IPS DF 4.7 (cell line): ENCODE measurements around the gene FAM177A1.
"Not testable (repeated sequence)": the region's sequence is repeated elsewhere in the genome, so short reads cannot be mapped to it uniquely, and the experiment has no call there.

Experiments
- DNase-seq: peaks from one replicate; pipeline ENCODE4 v3.0.0-alpha.2; 2013; ENCODE audit warnings: low spot score; ENCODE audit errors: extremely low read depth

The FAM177A1 gene, protein sequence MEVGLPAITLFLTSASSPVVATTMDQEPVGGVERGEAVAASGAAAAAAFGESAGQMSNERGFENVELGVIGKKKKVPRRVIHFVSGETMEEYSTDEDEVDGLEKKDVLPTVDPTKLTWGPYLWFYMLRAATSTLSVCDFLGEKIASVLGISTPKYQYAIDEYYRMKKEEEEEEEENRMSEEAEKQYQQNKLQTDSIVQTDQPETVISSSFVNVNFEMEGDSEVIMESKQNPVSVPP

GRCh38 chr14:35046048-35046750 is at the start of gene FAM177A1:
Gene FAM177A1 (plus strand): TSS chr14:35046272. CDS start chr14:35046464, 192 bp downstream.
- peak; percentile 64 for DNase-seq

- no peak for DNase-seq
Observed at GRCh38 chr14:34997762-34998161, 48.3 kb upstream of the FAM177A1 start.

DNA sequence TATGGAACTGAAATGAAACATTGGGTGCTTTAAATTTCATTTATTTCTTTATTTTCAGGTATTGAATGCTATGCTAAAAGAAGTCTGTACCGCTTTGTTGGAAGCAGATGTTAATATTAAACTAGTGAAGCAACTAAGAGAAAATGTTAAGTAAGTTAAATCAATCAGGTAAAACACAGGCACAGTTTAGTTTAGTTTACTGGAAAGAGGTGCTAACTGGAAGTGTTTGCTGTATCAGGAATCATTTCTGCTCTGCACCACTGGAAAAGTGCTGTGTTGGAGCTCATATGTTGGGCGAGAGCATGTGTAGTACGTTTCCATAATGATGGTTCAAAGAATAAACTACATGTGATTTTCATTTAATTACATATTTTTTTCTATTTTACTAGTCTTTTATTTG is 46.6 kb upstream of the FAM177A1 start:
- no peak for DNase-seq

- no peak for DNase-seq
Observed at GRCh38 chr14:35001621-35002020, 44.5 kb upstream of the FAM177A1 start.

DNA sequence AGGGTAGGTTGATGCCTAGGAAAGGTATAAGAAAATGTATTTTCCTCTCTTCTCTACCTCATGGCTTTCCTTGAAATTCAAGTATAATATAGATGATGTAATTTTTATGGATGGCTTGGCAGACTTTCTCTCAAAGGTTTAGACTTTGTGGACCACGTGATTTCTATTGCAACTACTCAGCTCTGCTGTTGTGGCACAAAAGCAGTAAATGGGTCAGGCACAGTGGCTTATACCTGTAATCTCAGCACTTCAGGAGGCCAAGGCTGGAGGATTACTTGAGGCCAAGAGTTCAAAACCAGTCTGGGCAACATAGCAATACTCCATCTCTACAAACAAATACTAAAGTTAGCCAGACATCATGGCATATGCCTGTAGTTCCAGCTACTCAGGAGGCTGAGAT is 41.2 kb upstream of the FAM177A1 start:
- DNase-seq: no peak

- no peak for DNase-seq
Observed at GRCh38 chr14:35016568-35016967, 29.5 kb upstream of the FAM177A1 start.

- no peak for DNase-seq
Observed at GRCh38 chr14:35020713-35021112, 25.4 kb upstream of the FAM177A1 start.

DNA sequence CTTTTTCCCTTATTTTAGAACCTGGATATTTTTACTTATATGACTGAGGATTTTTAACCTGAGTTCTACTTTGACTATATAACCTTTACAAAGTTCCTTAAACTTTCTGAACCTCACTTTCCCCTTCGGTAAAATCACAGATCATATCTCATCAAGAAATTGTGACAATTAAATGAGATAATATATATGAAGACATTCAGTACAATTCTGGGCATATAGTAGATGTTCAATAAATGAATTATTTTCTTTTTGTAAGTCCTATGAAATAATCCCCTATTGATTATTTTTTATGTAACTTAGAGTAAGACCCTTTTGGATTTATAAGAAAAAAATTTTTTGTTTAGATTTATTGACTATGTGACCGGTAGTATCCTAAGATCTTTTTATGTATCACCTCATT is 17.6 kb upstream of the FAM177A1 start:
- DNase-seq: no peak

- DNase-seq: no peak
Observed at GRCh38 chr14:35032562-35032961, 13.5 kb upstream of the FAM177A1 start.

GRCh38 chr14:35034440-35034833 is 11.6 kb upstream of the FAM177A1 start:
- no peak for DNase-seq

DNA sequence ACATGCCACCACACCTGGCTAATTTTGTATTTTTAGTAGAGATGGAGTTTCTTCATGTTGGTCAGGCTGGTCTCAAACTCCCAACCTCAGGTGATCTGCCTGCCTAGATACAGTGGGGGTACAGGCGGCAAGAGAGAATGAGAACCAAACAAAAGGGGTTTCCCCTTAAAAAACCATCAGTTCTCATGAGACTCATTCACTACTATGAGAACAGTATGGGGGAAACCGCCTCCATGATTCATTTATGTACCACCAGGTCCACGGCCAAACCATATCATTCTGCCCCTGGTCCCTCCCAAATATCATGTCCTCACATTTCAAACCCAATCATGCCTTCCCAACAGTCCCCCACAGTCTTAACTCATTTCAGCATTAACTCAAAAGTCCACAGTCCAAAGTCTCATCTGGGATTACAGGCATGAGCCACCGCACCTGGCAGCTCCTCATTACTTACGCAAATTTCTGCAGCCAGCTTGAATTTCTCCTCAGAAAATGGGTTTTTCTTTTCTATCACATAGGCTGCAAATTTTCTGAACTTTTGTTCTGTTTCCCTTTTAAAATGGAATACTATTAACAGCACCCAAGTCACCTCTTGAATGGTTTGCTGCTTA is 11.0 kb upstream of the FAM177A1 start:
- not testable (repeated sequence) for DNase-seq

GRCh38 chr14:35038312-35038711 is 7.8 kb upstream of the FAM177A1 start:
- DNase-seq: not testable (repeated sequence)

DNA sequence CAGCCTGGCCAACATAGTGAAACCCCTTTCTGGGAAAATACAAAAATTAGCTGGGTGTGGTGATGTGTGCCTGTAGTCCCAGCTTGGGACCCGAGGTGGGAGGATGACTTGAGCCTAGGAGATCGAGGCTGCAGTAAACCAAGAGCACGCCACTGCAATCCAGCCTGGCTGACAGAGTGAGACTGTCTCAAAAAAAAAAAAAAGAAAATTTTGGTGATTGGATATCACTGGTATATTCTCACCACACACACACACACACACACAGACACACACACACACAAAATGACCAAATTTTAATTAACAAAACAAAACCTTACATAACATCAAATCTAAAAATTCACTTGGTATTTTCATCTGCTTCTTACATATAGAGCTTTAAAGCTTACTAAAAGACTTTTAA is 3.4 kb upstream of the FAM177A1 start:
- DNase-seq: no peak

DNA sequence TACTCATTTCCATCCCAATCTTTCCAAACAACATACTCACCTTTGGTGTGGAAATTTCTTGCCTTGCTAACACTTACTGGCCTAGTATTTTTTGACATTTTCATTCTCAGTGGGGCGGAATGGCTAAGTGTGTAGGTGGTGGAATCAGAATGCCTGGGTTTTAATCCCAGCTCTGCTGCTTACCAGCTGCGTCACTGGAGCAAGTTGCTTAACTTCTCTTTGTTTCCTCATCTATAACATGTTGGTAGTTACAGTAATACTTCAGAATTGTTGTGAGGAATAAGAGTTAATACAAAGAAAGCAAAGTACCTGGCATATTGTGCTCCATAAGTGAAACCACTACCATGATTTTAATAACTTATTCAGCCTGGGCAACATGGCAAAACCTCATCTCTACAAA is 3.0 kb upstream of the FAM177A1 start:
- no peak for DNase-seq

DNA sequence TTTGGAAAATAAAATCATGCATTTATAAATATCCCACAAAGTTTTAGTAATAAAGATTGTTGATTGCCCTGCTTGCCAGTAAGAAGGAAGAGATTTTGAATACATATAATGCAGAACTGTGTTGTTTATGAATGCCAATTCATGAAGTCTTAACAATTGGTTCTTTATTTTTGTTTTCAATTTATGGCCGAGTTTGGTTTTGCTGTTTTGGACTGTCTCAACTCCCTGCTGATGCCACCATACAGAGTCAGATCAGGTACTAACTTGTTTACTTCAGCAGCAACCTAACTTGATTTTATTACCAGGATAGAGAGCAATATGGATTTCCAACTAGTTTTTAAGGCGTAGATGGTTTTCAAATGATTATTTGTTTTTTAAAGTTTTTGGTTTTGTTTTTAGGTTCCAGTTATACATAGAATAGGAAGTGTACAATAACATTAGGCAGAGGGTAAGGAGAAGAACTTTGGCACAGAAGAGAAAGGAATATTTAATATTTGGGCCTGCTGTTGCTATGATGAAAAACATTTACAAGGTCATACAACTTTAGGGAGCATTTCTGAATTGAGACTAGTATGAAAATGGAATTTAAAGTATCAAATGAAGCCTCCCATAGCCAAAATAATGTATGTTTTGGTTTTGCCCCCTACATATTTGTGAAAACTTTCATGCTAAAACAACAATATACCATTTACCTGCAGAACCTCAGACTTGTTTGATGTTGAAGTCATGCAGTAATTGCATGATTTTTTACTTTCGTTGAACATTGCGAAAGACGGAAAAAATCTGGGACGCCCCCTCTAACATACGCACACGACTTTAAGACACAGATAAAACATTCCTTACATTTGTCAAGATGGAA is 904 bp upstream of the FAM177A1 start:
- DNase-seq: no peak

DNA sequence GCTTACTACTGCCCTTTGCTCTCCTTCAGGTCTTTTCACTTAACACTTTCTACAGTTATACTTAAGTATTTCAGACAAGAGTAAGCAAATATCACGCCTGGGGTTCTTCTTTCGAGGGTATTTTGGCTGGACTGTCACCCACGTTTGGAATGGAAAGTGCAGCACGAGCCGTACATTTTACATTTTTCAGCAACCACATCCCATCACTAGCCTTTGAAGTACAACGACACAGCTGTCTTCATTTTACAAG is 349 bp upstream of the FAM177A1 start:
- no peak for DNase-seq

DNA sequence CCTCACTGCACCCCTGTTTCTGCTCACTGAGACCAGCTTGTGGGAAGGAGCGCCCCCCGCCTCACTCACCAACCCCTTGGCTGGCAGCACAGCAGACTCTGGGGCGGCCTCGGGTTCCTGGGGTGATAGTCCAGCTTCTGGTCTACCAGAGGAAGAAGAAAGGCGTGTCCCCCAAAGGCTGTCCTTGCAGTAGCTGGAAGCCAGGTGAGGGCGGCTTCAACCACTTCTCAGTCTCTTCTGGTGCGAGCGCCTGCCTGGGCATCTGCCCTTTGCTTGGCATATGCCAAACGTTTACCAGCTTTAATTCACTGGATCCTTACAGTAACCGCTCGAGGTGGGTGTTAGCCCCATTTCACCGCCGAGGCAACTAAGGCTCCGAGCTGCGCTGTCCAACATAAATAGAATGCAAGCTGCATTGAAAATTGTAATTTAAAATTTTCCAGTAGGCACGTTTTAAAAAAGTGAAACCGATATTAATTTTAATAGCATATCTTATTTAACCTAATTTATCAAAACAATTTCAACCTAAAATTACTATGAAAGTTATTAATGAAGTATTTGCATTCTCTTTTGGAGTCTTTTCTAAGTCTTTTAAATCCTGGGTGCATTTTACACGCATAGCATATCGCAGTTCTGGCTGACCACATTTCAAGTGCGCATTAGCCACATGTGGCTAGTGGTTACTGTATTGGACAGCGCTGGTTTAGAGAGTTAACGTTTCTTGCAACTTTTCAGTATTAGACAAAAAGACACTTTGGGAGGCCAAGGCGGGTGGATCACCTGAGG is 872 bp downstream of the FAM177A1 start:
- DNase-seq: no peak

DNA sequence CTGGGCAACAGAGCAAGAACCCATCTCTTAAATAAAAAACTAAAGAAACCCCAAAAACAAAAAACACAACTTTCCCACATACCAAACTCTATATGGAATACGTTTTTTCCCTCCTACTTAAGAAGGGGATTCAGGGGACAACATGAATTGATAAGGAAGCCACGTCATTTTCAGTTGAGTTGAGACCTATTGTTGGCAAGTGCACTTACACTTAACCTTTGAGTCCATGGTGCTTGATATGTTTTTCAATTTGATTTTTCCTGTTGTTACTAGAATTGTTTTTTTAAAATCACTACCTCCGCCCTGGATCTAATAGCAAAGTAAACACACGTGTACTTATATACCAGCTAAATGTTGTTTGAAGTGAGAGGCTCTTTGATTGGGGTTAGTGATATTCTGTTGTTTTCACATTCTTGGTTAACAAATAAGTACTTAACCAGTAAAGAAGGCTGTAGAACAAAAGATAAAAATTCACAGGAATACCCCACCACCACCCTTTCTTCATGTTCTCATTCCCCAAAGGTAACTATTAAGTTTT is 2.0 kb downstream of the FAM177A1 start:
- no peak for DNase-seq

GRCh38 chr14:35050652-35051051 is 4.6 kb downstream of the FAM177A1 start:
- DNase-seq: no peak

DNA sequence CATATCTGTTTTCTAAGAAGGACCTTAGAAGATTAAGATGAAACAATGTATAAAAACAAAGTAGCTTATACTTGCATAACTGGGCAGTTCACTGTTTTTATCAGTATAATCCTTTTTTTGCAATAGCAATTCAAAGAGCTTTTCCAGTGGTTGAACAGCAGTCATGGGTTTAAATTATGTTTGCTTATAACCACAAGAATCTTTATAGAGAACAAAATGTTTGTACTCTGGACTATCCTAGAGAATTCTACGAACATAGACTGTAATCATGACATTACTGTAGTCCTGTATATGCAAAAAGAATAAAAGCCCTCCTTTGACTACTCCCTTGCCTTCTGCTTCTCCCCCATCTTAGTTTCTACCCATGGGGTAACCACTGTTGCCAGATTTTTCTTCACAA is 5.7 kb downstream of the FAM177A1 start:
- no peak for DNase-seq

- no peak for DNase-seq
Observed at GRCh38 chr14:35052637-35053036, 6.6 kb downstream of the FAM177A1 start.
